Sciatic nerve (tissue), 2 donors: ENCODE data around the gene CEACAM20. TPM values are rescaled to one million over a fixed set of nuclear protein-coding genes. Genes with fewer than 3 reads are reported as not detected.
"Not testable (repeated sequence)": the region's sequence is repeated elsewhere in the genome, so short reads cannot be mapped to it uniquely, and the experiment has no call there.

Experiments used
- ATAC-seq: fragments of 200-7000 bp; cut with Tn5 transposase; one replicate; pipeline ENCODE4 v1.9.1; 2020; ENCODE audit warnings: mild to moderate bottlenecking, moderate library complexity
- DNase-seq: peaks from one replicate; pipeline ENCODE4 v3.0.0-alpha.2; 2020; ENCODE audit warnings: low spot score
- intact Hi-C: fragments of 100-400 bp; cut with DNase I; formaldehyde crosslinking; loops from one replicate; pipeline ENCODE4 v1.14.2; 2022
- total RNA-seq: library from RNA; stranded (reverse); fragmentation: NEBNext Ultra II Directional; extraction: Animal tissue kit (Norgen Biotek cat#: 25700); gene quantifications from one replicate; pipeline ENCODE4 v1.2.1, GENCODE V29; 2021
- donor health status: DM: no; HTN: no; CAD: no.
- donor health status: DM: no; HTN: no; CAD: no.

CEACAM20 gene
- total RNA-seq = not detected

GRCh38 chr19:44529536-44529935 lies at the start of gene CEACAM20:
TSS of gene CEACAM20 (minus strand) at chr19:44529675. CDS start at chr19:44529509, 166 bp downstream.
- no peak for DNase-seq
- intact Hi-C loops = no loop called here
- ATAC-seq = no peak

GRCh38 chr19:44577566-44577874 lies 48.0 kb upstream of the CEACAM20 start:
- ATAC-seq (no peak), DNase-seq (no peak)
- intact Hi-C loops = no loop called here

- intact Hi-C loops = no loop called here
- DNase-seq (no peak), ATAC-seq (no peak)
Observed at GRCh38 chr19:44576843-44577565, 47.5 kb upstream of the CEACAM20 start.

DNA sequence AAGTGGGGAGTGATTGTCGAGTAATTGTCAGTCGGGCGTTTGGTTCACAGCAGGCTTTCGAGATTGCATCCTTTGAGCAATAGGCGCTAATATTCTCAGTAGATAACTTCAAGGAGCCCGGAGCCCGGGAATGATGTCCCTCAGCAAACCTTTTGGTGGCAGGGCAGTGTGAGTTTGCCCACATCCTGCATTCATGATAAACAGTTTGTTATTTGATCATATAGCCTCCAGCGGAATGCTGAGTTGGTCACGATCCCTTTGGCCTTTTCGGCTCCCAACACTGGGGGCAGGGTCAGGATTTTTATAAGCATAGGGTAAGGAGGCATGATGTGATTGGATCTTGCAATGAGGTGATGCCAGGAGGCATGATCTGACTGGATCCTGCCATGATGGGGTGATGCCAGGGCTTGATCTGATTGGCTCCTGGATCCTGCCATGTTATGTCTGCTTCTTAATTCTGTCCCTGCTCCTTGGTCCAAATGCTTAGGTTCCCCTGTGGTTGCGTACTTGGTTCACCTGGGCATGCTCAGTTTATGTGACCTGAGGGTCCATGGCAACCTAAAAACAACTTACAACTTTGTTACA lies 45.7 kb upstream of the CEACAM20 start:
- ATAC-seq (no peak), DNase-seq (no peak)
- intact Hi-C loops = no loop called here

GRCh38 chr19:44574186-44574950 lies 44.9 kb upstream of the CEACAM20 start:
- ATAC-seq = no peak
- intact Hi-C loops = loop anchor here (5.0 kb wide), 1 partner anchor 83 kb away; no protein-coding TSS in a partner anchor
- DNase-seq = no peak

GRCh38 chr19:44573627-44574026 lies 44.2 kb upstream of the CEACAM20 start:
- intact Hi-C loops = loop anchor here (5.0 kb wide), 1 partner anchor 84 kb away; no protein-coding TSS in a partner anchor
- no peak for ATAC-seq
- no peak for DNase-seq

GRCh38 chr19:44573183-44573582 lies 43.7 kb upstream of the CEACAM20 start:
- DNase-seq (no peak), ATAC-seq (no peak)
- intact Hi-C loops = loop anchor here (5.0 kb wide), 1 partner anchor 84 kb away; no protein-coding TSS in a partner anchor

- DNase-seq (no peak), ATAC-seq (no peak)
- intact Hi-C loops = loop anchor here (5.0 kb wide), 1 partner anchor 85 kb away; no protein-coding TSS in a partner anchor
Observed at GRCh38 chr19:44572581-44572900, 43.1 kb upstream of the CEACAM20 start.

DNA sequence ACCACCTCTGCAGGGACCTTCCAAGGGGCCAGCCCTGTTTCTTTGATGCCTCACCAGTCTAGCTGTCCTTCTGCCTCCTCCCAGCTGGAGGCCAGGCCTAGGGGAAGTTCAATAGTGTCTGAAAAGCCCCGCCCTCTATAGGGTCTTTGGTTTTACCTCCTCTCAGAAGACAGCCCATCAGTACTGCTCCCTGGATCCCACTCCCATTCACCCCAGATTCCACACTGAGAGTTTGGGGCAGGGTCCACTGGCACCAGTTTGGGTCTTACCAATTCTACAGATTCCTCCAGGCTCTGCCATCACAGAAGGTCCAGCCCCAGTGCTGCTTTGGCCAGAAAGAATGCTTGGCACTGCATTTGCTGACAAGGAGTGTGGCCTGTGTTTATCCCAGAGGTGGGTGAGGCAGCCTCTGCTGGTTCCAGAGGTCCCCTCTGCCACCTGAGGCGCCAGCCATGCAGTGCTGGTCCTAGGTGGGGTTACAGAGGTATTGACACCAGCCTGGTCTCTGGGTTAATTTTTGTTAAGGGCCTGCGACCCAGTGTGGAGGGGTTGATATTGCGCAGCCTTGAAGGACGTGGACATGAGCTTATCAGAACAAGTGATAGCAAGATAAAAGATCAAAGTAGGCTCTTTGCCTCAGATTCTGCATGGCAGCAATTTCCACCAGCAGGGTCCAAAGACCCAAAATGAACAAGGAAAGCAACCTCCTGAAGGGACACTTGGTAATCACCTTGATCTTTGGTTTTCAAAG lies 42.5 kb upstream of the CEACAM20 start:
- DNase-seq (peak; percentile 33), ATAC-seq (no peak)
- intact Hi-C loops = loop anchor here (5.0 kb wide), 1 partner anchor 85 kb away; no protein-coding TSS in a partner anchor

DNA sequence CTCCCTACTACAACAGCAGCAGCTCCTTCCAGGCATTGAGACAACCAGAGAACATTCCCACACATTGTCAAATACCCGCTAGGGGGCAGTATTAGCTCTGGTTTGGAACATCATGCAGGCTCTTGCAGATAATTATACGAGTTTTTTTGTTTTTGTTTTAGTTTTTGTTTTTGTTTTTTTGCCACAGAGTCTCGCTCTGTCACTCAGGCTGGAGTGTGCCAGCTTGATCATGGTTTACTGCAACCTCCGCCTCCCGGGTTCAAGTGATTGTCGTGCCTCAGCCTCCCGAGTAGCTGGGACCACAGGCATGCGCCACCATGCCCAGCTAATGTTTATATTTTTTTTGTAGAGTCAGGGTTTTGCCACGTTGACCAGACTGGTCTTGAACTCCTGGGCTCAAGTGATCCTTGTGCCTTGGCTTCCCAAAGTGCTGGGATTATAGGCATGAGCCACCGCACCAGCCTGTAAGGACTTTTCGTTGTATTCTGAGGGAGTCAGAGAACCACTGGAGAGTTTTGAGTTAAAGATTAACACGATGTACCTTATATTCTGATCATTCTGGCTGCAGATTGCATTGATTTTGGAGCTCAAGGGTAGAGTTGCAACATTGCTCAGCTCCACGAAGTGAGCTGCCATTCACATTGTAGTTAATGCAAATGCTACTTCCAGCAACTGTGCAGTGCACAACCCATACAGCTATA lies 41.7 kb upstream of the CEACAM20 start:
- intact Hi-C loops = loop anchor here (5.0 kb wide), 1 partner anchor 86 kb away; no protein-coding TSS in a partner anchor
- DNase-seq (peak; percentile 63), ATAC-seq (peak; percentile 57)

GRCh38 chr19:44570603-44570983 lies 41.1 kb upstream of the CEACAM20 start:
- no peak for ATAC-seq
- DNase-seq = no peak
- intact Hi-C loops = loop anchor here (5.0 kb wide), 1 partner anchor 87 kb away; no protein-coding TSS in a partner anchor

DNA sequence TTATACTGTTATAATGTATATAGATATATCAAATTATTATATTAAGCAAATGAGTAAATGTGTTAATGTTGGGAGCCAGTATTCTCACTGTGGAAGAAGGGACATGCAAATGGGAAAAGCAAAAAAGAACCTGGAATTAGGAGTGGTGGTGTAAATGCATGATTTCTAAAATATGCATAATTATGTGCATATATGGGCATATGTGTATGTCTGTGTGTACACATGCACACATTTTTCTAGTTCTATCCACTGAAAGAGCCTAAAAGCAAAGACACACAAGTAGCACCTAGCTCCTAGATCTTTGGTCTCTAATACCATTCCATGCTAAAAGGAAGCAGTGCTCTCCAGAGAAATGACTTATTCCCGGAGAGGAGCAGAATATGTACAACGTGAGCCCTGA lies 38.3 kb upstream of the CEACAM20 start:
- ATAC-seq (no peak), DNase-seq (no peak)
- intact Hi-C loops = no loop called here

DNA sequence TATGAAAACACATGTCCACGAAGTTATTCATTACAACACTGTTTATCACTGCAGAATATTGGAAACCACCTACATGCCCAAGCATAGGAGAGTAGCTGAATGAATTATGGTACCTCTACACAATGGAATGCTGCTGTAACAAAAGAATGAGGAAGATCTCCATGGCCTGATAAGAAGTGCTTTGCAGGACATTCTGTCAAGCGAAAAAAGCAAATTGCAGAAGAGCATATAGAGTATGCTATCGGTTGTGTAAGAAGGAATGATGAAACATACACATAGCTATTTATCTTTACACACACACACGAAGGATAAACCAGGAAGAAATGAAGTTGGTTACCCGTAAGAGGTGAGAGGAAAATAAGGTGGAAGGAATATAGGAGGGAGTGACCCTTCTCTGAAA lies 37.5 kb upstream of the CEACAM20 start:
- intact Hi-C loops = no loop called here

GRCh38 chr19:44563086-44563655 lies 33.7 kb upstream of the CEACAM20 start:
- DNase-seq, ATAC-seq, intact Hi-C loops: not testable (repeated sequence)

More for the DNA sequence above, 37.5 kb upstream of the CEACAM20 start:
- no peak for DNase-seq
- no peak for ATAC-seq

DNA sequence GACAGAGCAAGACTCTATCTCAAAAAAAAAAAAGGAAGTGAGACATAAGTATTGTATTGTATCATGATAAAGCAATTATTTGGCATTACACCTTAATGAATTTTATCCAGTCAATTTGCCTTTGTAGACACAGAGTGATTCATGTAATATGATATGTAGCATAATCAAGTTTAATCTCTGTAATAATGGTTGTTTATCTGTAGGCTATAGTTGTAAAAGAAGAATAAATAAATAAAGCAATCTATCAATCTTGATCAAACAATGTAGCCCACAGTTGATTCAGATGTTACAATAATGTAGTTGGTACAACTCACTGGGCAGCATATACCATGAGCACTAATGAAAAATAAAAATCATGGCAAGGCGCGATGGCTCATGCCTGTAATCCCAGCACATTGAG lies 28.5 kb upstream of the CEACAM20 start:
- intact Hi-C loops = no loop called here
- ATAC-seq = no peak

DNA sequence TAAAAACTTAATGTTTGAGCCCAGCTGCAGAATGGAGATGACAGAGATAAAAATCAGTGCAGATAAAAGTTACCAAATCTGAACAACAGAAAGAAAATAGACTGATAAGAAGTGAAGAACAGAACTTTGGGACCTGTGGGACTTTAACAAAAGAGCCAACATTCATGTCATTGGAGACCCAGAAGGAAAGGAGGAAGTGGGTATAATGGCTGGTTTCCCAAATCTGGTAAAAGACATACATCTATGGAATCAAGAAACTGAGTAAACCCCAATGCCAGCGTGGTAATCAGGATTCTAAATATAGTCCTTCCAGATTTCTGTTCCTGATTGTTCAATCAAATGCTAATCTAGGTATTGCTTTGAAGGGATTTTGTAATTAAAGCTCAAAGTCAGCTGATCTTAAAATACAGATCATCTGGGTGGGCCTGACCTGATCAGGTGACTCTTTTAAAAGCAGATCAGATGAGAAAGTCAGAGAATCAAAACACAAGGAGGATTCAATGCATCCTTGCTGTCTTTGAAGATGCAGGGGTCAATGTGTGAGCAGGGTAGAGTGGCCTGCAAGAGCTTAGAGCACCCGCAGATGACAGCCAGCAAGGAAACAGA lies 25.3 kb upstream of the CEACAM20 start:
- no peak for DNase-seq
- ATAC-seq = no peak
- intact Hi-C loops = no loop called here

More for the DNA sequence above, 28.5 kb upstream of the CEACAM20 start:
- no peak for DNase-seq

DNA sequence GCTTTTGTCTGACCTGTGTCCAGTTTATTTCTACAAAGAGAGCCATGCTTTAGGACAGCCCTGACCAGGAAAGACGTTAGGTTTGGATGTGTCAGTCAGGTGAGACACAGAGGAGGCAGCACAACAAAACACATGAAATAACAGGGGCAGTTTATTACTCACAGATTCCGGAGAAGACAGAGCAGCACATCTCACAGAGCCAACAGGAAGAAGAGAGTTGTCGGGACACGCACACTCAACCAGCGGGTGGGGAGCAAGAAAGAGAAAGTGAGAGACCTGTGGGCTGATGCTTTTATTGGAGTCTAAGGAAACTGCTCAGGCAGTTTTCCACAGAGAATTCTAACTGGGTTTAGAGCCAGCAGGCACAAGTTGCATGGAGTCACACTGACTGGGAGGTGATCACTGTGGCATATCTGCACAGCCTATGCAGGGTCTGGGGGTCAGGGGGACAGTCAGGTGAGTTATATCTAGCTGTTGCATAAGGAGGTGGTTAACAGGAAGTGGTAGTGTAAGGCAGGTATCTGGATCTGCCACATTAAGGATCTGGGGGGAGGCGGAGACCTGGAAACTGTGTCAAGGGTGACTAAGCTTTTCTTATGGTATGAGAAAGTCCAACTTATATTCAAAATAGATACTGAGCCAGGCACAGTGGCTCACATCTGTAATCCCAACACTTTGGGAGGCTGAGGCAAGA lies 24.1 kb upstream of the CEACAM20 start:
- intact Hi-C loops = no loop called here
- ATAC-seq = no peak

More for the DNA sequence above, 24.1 kb upstream of the CEACAM20 start:
- no peak for DNase-seq
